Measurements from ENCODE around the gene SLC25A34. TPM values are rescaled to one million over a fixed set of nuclear protein-coding genes. Genes with fewer than 3 reads are reported as not detected.

Gene SLC25A34
- polyA plus RNA-seq, 3 donors = 0.08 to 2.7 (median 0.61) TPM

DNA sequence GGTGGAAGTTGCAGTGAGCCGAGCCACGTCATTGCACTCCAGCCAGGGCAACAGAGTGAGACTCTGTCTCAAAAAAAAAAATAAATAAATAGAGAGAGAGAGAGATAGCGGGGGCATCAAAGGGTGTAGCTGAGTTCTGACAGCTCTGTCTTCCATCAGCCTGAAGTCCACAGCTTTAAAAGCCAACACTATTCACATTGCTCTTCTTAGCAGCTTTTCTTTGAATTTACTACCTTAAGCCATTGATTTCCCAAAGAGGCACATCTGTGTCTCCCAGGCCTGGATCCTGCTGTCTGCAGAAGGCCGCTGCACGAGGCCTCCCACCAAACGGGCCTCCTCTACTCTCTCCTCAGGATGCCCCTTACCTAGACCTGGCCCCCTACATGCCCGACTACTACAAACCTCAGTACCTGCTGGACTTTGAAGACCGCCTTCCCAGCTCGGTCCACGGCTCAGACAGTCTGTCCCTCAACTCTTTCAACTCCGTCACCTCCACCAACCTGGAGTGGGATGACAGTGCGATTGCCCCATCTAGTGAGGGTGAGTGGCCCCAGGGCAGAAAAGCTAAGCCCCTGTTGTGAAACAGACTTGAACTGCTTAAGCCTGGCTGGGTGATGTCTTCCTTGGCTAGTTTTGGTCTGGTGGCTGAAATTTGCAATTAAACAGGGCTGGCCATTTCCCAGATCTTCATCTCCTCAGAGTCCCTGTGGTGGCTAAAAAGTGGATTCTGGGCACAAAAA lies 16.5 kb upstream of the SLC25A34 start:
- no peaks in the 10 kb centered on the region for H3K9me3 Mint-ChIP-seq
- WGBS (ENCODE audit: insufficient coverage) = 100% methylated on average over 4 of the region's 12 CpGs
- no peaks in the 10 kb centered on the region for H3K4me1 Mint-ChIP-seq
- H3K9me3 ChIP-seq (replicated peaks in 1 of 2; ENCODE audit: control insufficient read depth in 1 of 2, insufficient read depth in 1 of 2, low read length in 2 of 2) = no peaks in the 10 kb centered on the region
- H3K27ac Mint-ChIP-seq = peak overlapping the region in 2 of 7 donors; percentile 70 to 84
- no peak overlapping the region for H3K9ac ChIP-seq (ENCODE audit: insufficient read depth, low read length, poor library complexity, severe bottlenecking)
- intact Hi-C loops (cut with micrococcal nuclease) = no loop called here
- no peaks in the 10 kb centered on the region for H3K27me3 ChIP-seq (ENCODE audit: control insufficient read depth in 2 of 2, insufficient read depth in 2 of 2, low read length in 2 of 2)
- H3K36me3 ChIP-seq (replicated peaks in 1 of 2; ENCODE audit: control insufficient read depth in 1 of 2, insufficient read depth in 2 of 2, low read length in 2 of 2) = peaks cover 78 to 93% of the 10 kb centered on the region in 2 donors
- H2AFZ ChIP-seq (ENCODE audit: insufficient read depth, low read depth, low read length, poor library complexity, severe bottlenecking) = no peak overlapping the region
- no peak overlapping the region for H3K4me3 ChIP-seq (replicated peaks in 1 of 3; ENCODE audit: low read depth in 2 of 3, low read length in 3 of 3)
- H3K79me2 ChIP-seq (ENCODE audit: insufficient read depth, low read length) = peaks cover 7% of the 10 kb centered on the region
- no peak overlapping the region for H3K4me3 Mint-ChIP-seq
- TF ChIP-seq CTCF (IDR thresholded peaks at IDR 0.05) = no peak
- H3K4me1 ChIP-seq (ENCODE audit: control insufficient read depth in 1 of 2, insufficient read depth in 2 of 2, low read length in 2 of 2) = no peaks in the 10 kb centered on the region
- H3K27ac ChIP-seq (ENCODE audit: low read depth in 1 of 2, low read length in 2 of 2) = no peak overlapping the region
- H3K36me3 Mint-ChIP-seq = peaks cover 65 to 89% of the 10 kb centered on the region in 2 donors
- no peak for DNase-seq
- H4K20me1 ChIP-seq (ENCODE audit: insufficient read depth, low read length) = peaks cover 63% of the 10 kb centered on the region
- no peak overlapping the region for H3K4me2 ChIP-seq (replicated peaks; ENCODE audit: extremely low read depth, low read length, poor library complexity, severe bottlenecking)
- H3K27me3 Mint-ChIP-seq (ENCODE audit: low read depth in 3 of 3) = no peaks in the 10 kb centered on the region

- Mint-ChIP-seq H3K27ac (peak overlapping the region in 1 of 7 donors; percentile 58), H3K4me1 (no peaks in the 10 kb centered on the region), H3K36me3 (peaks cover 76 to 98% of the 10 kb centered on the region in 2 donors), H3K9me3 (no peaks in the 10 kb centered on the region), H3K27me3 (ENCODE audit: low read depth in 3 of 3) (no peaks in the 10 kb centered on the region), H3K4me3 (no peak overlapping the region)
- DNase-seq = no peak
- Histone ChIP-seq H2AFZ (ENCODE audit: insufficient read depth, low read depth, low read length, poor library complexity, severe bottlenecking) (no peak overlapping the region), H3K27ac (ENCODE audit: low read depth in 1 of 2, low read length in 2 of 2) (no peak overlapping the region), H3K4me2 (replicated peaks; ENCODE audit: extremely low read depth, low read length, poor library complexity, severe bottlenecking) (no peak overlapping the region), H3K27me3 (ENCODE audit: control insufficient read depth in 2 of 2, insufficient read depth in 2 of 2, low read length in 2 of 2) (no peaks in the 10 kb centered on the region), H3K9me3 (replicated peaks in 1 of 2; ENCODE audit: control insufficient read depth in 1 of 2, insufficient read depth in 1 of 2, low read length in 2 of 2) (no peaks in the 10 kb centered on the region), H3K36me3 (replicated peaks in 1 of 2; ENCODE audit: control insufficient read depth in 1 of 2, insufficient read depth in 2 of 2, low read length in 2 of 2) (peaks cover 88 to 96% of the 10 kb centered on the region in 2 donors), H4K20me1 (ENCODE audit: insufficient read depth, low read length) (peaks cover 55% of the 10 kb centered on the region), H3K9ac (ENCODE audit: insufficient read depth, low read length, poor library complexity, severe bottlenecking) (no peak overlapping the region), H3K79me2 (ENCODE audit: insufficient read depth, low read length) (no peaks in the 10 kb centered on the region), H3K4me1 (ENCODE audit: control insufficient read depth in 1 of 2, insufficient read depth in 2 of 2, low read length in 2 of 2) (no peaks in the 10 kb centered on the region), H3K4me3 (replicated peaks in 1 of 3; ENCODE audit: low read depth in 2 of 3, low read length in 3 of 3) (no peak overlapping the region)
- 100% methylated on average over 2 of the region's 3 CpGs for WGBS (ENCODE audit: insufficient coverage)
- TF ChIP-seq CTCF (IDR thresholded peaks at IDR 0.05) = no peak
- intact Hi-C loops (cut with micrococcal nuclease) = no loop called here
Measured at GRCh38 chr1:15720861-15721260, 15.2 kb upstream of the SLC25A34 start.
